Neural cell (in vitro differentiated cells): ENCODE measurements around the gene FCN1.

Experiments
- CTCF ChIP-seq: fragments of 450-650 bp; IDR thresholded peaks from 2 replicates; pipeline ENCODE4 v1.5.1; 2014; ENCODE audit warnings: antibody characterized with exemption, mild to moderate bottlenecking, moderate library complexity; ENCODE audit not compliant: poor library complexity, severe bottlenecking
- EZH2 ChIP-seq: fragments of 200-600, 300-800 bp; shearing (Covaris generic), sonication (generic); IDR thresholded peaks from 2 replicates; pipeline ENCODE4 v1.6.1; 2014; ENCODE audit warnings: antibody characterized with exemption, low read length, borderline replicate concordance, mild to moderate bottlenecking; ENCODE audit not compliant: insufficient read depth, poor library complexity, severe bottlenecking
- MXI1 ChIP-seq: fragments of 450-650 bp; conservative IDR thresholded peaks from 2 replicates; pipeline ENCODE4 v1.6.1; 2014; ENCODE audit warnings: antibody characterized with exemption, mild to moderate bottlenecking; ENCODE audit not compliant: poor library complexity, severe bottlenecking
- SMC3 ChIP-seq: fragments of 450-650 bp; conservative IDR thresholded peaks from 2 replicates; pipeline ENCODE4 v1.6.1; 2014; ENCODE audit warnings: antibody characterized with exemption, mild to moderate bottlenecking, moderate library complexity; ENCODE audit not compliant: poor library complexity

- no peak for TF ChIP-seq CTCF
- TF ChIP-seq EZH2, result no peak
- no peak for TF ChIP-seq SMC3
- TF ChIP-seq MXI1, result no peak
These were observed 43.0 kb upstream of the FCN1 start for GRCh38 chr9:134960701-134961181.
